ENCODE results near the gene TLR8. TPM values are rescaled to one million over a fixed set of nuclear protein-coding genes. Genes with fewer than 3 reads are reported as not detected.

The TLR8 gene
- total and polyA plus RNA-seq, 2 of the 4 experiments (the other 2 are of a cell fraction) = not detected

- POLR2A ChIA-PET (ENCODE audit: unreplicated experiment) = no interaction called here
- no peak overlapping the region for H3K9ac ChIP-seq (ENCODE audit: low read depth, low read length)
- in situ Hi-C loops (cut with MboI; ENCODE audit: low sequenced_read_pairs) (no loop called here), dilution Hi-C loops (cut with HindIII; ENCODE audit: low sequenced_read_pairs, unreplicated experiment) (no loop called here), intact Hi-C loops (cut with micrococcal nuclease) (no loop called here)
- H2AFZ ChIP-seq (replicated peaks; ENCODE audit: low read length, poor library complexity) = no peak overlapping the region
- H3K36me3 ChIP-seq (ENCODE audit: control insufficient read depth, insufficient read depth, low read length) = no peaks in the 10 kb centered on the region
- H2BK20ac ChIP-seq (ENCODE audit: low read depth, low read length) = no peak overlapping the region
- no peak for DNase-seq
- WGBS, 2 experiments (ENCODE audit: extremely low coverage in 2 of 2, insufficient read length in 1 of 2) = no CpG with 5 or more reads among the region's 2 CpGs
- H3K4me2 ChIP-seq (ENCODE audit: low read depth, low read length) = no peak overlapping the region
- H3K23ac ChIP-seq (ENCODE audit: low read depth, low read length) = no peak overlapping the region
- H3K9me1 ChIP-seq (ENCODE audit: insufficient read depth, low read length) = no peaks in the 10 kb centered on the region
- no peak overlapping the region for H3K4ac ChIP-seq (ENCODE audit: low read depth, low read length)
- H2BK5ac ChIP-seq (ENCODE audit: low read depth, low read length, poor library complexity, severe bottlenecking) = no peak overlapping the region
- TF ChIP-seq RFX5 (IDR thresholded peaks at IDR 0.05; ENCODE audit: low read depth, low read length) = no peak
- TF ChIP-seq, protein P1, sequence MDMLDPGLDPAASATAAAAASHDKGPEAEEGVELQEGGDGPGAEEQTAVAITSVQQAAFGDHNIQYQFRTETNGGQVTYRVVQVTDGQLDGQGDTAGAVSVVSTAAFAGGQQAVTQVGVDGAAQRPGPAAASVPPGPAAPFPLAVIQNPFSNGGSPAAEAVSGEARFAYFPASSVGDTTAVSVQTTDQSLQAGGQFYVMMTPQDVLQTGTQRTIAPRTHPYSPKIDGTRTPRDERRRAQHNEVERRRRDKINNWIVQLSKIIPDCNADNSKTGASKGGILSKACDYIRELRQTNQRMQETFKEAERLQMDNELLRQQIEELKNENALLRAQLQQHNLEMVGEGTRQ (IDR thresholded peaks at IDR 0.05; ENCODE audit: low read depth, low read length) = no peak
- TF ChIP-seq FOS (IDR thresholded peaks at IDR 0.05; ENCODE audit: low read depth, low read length) = no peak
- TF ChIP-seq SMC3 (IDR thresholded peaks at IDR 0.05; ENCODE audit: low read depth, low read length) = no peak
- TF ChIP-seq NFE2L2 (IDR thresholded peaks at IDR 0.05; ENCODE audit: low read depth, low read length) = no peak
- H4K91ac ChIP-seq (ENCODE audit: insufficient read depth, low read depth, low read length) = no peak overlapping the region
- BruUV-seq (replicated peaks) = no TSS peak
- H4K5ac ChIP-seq (ENCODE audit: low read depth, low read length) = no peak overlapping the region
- H3K14ac ChIP-seq (replicated peaks; ENCODE audit: low read depth, low read length) = no peak overlapping the region
- H2AK5ac ChIP-seq (ENCODE audit: low read depth, low read length) = no peak overlapping the region
- no peak overlapping the region for H2AK9ac ChIP-seq (replicated peaks; ENCODE audit: low read depth, low read length, poor library complexity)
- no peaks in the 10 kb centered on the region for H3K79me1 ChIP-seq (ENCODE audit: low read depth in 1 of 2, low read length in 2 of 2)
- no peak for ATAC-seq (ENCODE audit: low read depth)
- H3K18ac ChIP-seq (ENCODE audit: low read depth, low read length) = no peak overlapping the region
- no peaks in the 10 kb centered on the region for H3K9me3 ChIP-seq (ENCODE audit: control insufficient read depth, insufficient read depth, low read length)
- H3K56ac ChIP-seq (ENCODE audit: extremely low read depth, insufficient read depth, low read length) = no peak overlapping the region
- H3K4me1 ChIP-seq (ENCODE audit: control insufficient read depth, insufficient read depth, low read length) = no peaks in the 10 kb centered on the region
- H3K27me3 ChIP-seq (ENCODE audit: control insufficient read depth, insufficient read depth, low read length) = no peaks in the 10 kb centered on the region; the same call in 1 of the 2 replicates
- no peak overlapping the region for H3K4me3 ChIP-seq (ENCODE audit: insufficient read depth, low read depth, low read length)
- no peak overlapping the region for H2BK15ac ChIP-seq (ENCODE audit: low read depth, low read length)
- H2BK120ac ChIP-seq (ENCODE audit: low read depth, low read length) = no peak overlapping the region
- no peaks in the 10 kb centered on the region for H4K20me1 ChIP-seq (ENCODE audit: insufficient read depth, low read length)
- no peak overlapping the region for H4K8ac ChIP-seq (ENCODE audit: low read depth in 2 of 2, low read length in 2 of 2)
- CTCF ChIA-PET = no interaction called here
- H3K27ac ChIP-seq (ENCODE audit: insufficient read depth, low read length) = no peak overlapping the region
Measured at GRCh38 chrX:12887141-12887540, 19.3 kb upstream of the TLR8 start.

Data from IMR-90 (cell line).